Astrocyte (in vitro differentiated cells and primary cell): ENCODE measurements around the gene ANO4. TPM values are rescaled to one million over a fixed set of nuclear protein-coding genes. Genes with fewer than 3 reads are reported as not detected.

ENCODE experiments used
- DNase-seq: peaks from one replicate; pipeline ENCODE4 v3.0.0-alpha.2; 2010; ENCODE audit warnings: low read depth
- FAIRE-seq: peaks from 2 replicates; lab custom pipeline; 2011; peaks lifted over from hg19 to GRCh38; lab: Jason Lieb, UNC
- H2AFZ ChIP-seq: 2 replicates; pipeline ENCODE4 v1.6.0; 2012; ENCODE audit warnings: low read depth, low read length, inconsistent platforms
- H3K27ac ChIP-seq: 2 replicates; pipeline ENCODE4 v1.5.1; 2011; ENCODE audit warnings: low read depth, low read length, inconsistent platforms
- H3K27me3 ChIP-seq: 2 replicates; pipeline ENCODE4 v1.6.0; 2011; ENCODE audit warnings: low read length, inconsistent platforms; ENCODE audit not compliant: insufficient read depth
- H3K36me3 ChIP-seq: 2 replicates; pipeline ENCODE4 v1.5.1; 2011; ENCODE audit warnings: low read length, inconsistent platforms; ENCODE audit not compliant: insufficient read depth
- H3K4me1 ChIP-seq: 2 replicates; pipeline ENCODE4 v1.5.1; 2011; ENCODE audit warnings: low read length, inconsistent platforms; ENCODE audit not compliant: insufficient read depth
- H3K4me2 ChIP-seq: 2 replicates; pipeline ENCODE4 v1.6.0; 2012; ENCODE audit warnings: low read length, inconsistent platforms
- H3K4me3 ChIP-seq: 2 replicates; pipeline ENCODE4 v1.5.1; 2011; ENCODE audit warnings: low read depth, mild to moderate bottlenecking, low read length, inconsistent platforms; ENCODE audit not compliant: insufficient read depth
- H3K79me2 ChIP-seq: 2 replicates; pipeline ENCODE4 v1.6.0; 2012; ENCODE audit warnings: mild to moderate bottlenecking, low read length, inconsistent platforms; ENCODE audit not compliant: insufficient read depth
- H3K9ac ChIP-seq: 2 replicates; pipeline ENCODE4 v1.6.0; 2012; ENCODE audit warnings: mild to moderate bottlenecking, low read length, inconsistent platforms
- H3K9me3 ChIP-seq: 2 replicates; pipeline ENCODE4 v1.5.1; 2012; ENCODE audit warnings: low read depth, mild to moderate bottlenecking, low read length, inconsistent platforms; ENCODE audit not compliant: insufficient read depth
- H4K20me1 ChIP-seq: 2 replicates; pipeline ENCODE4 v1.6.0; 2012; ENCODE audit warnings: low read length, inconsistent platforms; ENCODE audit not compliant: insufficient read depth
- H3K27ac Mint-ChIP-seq: one replicate; pipeline ENCODE4 v1.8.0; 2021; ENCODE audit warnings: mild to moderate bottlenecking, mixed read lengths; ENCODE audit not compliant: unreplicated experiment
- H3K27me3 Mint-ChIP-seq: one replicate; pipeline ENCODE4 v1.8.0; 2021; ENCODE audit warnings: low read depth, mixed read lengths; ENCODE audit not compliant: unreplicated experiment
- H3K36me3 Mint-ChIP-seq: one replicate; pipeline ENCODE4 v1.8.0; 2021; ENCODE audit warnings: low read depth, mixed read lengths; ENCODE audit not compliant: unreplicated experiment
- H3K4me1 Mint-ChIP-seq: one replicate; pipeline ENCODE4 v1.8.0; 2021; ENCODE audit warnings: low read depth, mixed read lengths; ENCODE audit not compliant: unreplicated experiment
- H3K4me3 Mint-ChIP-seq: one replicate; pipeline ENCODE4 v1.8.0; 2021; ENCODE audit warnings: mild to moderate bottlenecking, moderate library complexity, mixed read lengths; ENCODE audit not compliant: unreplicated experiment
- H3K9me3 Mint-ChIP-seq: one replicate; pipeline ENCODE4 v1.8.0; 2021; ENCODE audit warnings: mild to moderate bottlenecking, mixed read lengths; ENCODE audit not compliant: unreplicated experiment
- CTCF ChIP-seq: IDR thresholded peaks from 2 replicates; pipeline ENCODE4 v1.5.1; 2011; ENCODE audit warnings: low read depth, mild to moderate bottlenecking, inconsistent platforms, low read length, moderate library complexity; ENCODE audit not compliant: insufficient read depth
- EZH2 ChIP-seq: IDR thresholded peaks from 2 replicates; pipeline ENCODE4 v1.6.1; 2012; ENCODE audit warnings: mild to moderate bottlenecking, low read length, inconsistent platforms; ENCODE audit not compliant: insufficient read depth
- total RNA-seq: library from RNA; stranded (reverse); gene quantifications from 2 replicates; pipeline ENCODE4 v1.2.1, GENCODE V29; 2021

ANO4 gene
- total RNA-seq, 1 donor from 2014 or later = 41.3 TPM

GRCh38 chr12:100980856-100981255, 186.3 kb downstream of the ANO4 start:
- no peak overlapping the region for H3K27ac ChIP-seq
- no peak overlapping the region for H3K4me3 ChIP-seq
- Mint-ChIP-seq H3K36me3 (peaks cover 30% of the 10 kb centered on the region), H3K27me3 (no peaks in the 10 kb centered on the region), H3K4me1 (no peaks in the 10 kb centered on the region), H3K27ac (no peak overlapping the region), H3K9me3 (peaks cover 8% of the 10 kb centered on the region), H3K4me3 (no peak overlapping the region)
- no peak overlapping the region for H3K4me2 ChIP-seq
- no peak for DNase-seq
- H3K9me3 ChIP-seq = no peaks in the 10 kb centered on the region
- H3K36me3 ChIP-seq = no peaks in the 10 kb centered on the region
- H3K9ac ChIP-seq = no peak overlapping the region
- H3K4me1 ChIP-seq = no peaks in the 10 kb centered on the region
- H3K27me3 ChIP-seq = no peaks in the 10 kb centered on the region
- no peak for FAIRE-seq
- H4K20me1 ChIP-seq = no peaks in the 10 kb centered on the region
- H3K79me2 ChIP-seq = no peaks in the 10 kb centered on the region
- no peak for TF ChIP-seq EZH2
- no peak for TF ChIP-seq CTCF
- H2AFZ ChIP-seq = no peak overlapping the region

DNA sequence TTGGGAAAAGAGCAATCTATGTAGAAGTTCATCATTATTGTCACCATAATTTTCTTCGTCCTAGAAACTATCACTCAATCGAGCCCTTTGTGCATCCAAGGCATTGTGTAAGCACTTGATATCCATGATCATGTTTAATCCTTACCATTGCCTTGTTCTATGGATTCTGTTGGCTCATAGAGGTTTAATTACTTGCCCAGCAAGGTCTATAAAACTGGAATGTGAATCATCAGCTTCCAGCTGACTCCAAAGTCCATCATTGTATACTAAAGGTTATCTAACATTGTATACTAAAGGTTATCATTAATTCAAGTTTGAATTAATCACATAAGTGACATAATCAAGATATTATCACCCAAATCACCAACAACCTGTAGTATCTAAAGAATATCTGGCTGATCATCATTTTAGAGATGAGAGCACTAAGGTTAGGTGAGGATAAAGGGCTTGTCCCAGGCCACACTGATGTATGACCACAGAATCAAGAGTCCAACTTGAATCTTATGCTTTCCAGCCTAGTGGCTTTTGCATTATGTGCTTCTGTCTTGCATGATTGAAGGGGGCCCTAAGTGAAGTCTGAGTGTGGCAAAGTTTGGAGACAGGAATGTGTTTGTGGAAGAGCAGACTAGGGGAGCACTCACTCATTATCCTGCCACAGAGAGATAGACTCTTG, 188.1 kb downstream of the ANO4 start:
- H3K4me3 Mint-ChIP-seq = no peak overlapping the region
- Histone ChIP-seq H3K27ac (no peak overlapping the region), H4K20me1 (no peaks in the 10 kb centered on the region), H2AFZ (no peak overlapping the region), H3K9ac (no peak overlapping the region), H3K4me1 (peaks cover 11% of the 10 kb centered on the region), H3K9me3 (no peaks in the 10 kb centered on the region), H3K79me2 (no peaks in the 10 kb centered on the region), H3K27me3 (no peaks in the 10 kb centered on the region), H3K4me2 (no peak overlapping the region), H3K4me3 (no peak overlapping the region), H3K36me3 (no peaks in the 10 kb centered on the region)
- H3K27me3 Mint-ChIP-seq = no peaks in the 10 kb centered on the region
- FAIRE-seq (no peak), DNase-seq (no peak)
- H3K9me3 Mint-ChIP-seq = peaks cover 8% of the 10 kb centered on the region
- no peak overlapping the region for H3K27ac Mint-ChIP-seq
- TF ChIP-seq EZH2 (no peak), CTCF (no peak)
- peaks cover 22% of the 10 kb centered on the region for H3K36me3 Mint-ChIP-seq
- H3K4me1 Mint-ChIP-seq = peaks cover 14% of the 10 kb centered on the region

GRCh38 chr12:100984796-100985195, 190.2 kb downstream of the ANO4 start:
- Histone ChIP-seq H3K27ac (no peak overlapping the region), H3K27me3 (no peaks in the 10 kb centered on the region), H3K4me2 (no peak overlapping the region), H3K79me2 (no peaks in the 10 kb centered on the region), H3K9me3 (no peaks in the 10 kb centered on the region), H3K4me3 (no peak overlapping the region), H2AFZ (no peak overlapping the region), H3K4me1 (peaks cover 18% of the 10 kb centered on the region), H3K36me3 (no peaks in the 10 kb centered on the region), H4K20me1 (no peaks in the 10 kb centered on the region), H3K9ac (no peak overlapping the region)
- Mint-ChIP-seq H3K27me3 (no peaks in the 10 kb centered on the region), H3K4me1 (peaks cover 24% of the 10 kb centered on the region), H3K9me3 (peaks cover 2% of the 10 kb centered on the region), H3K4me3 (no peak overlapping the region), H3K36me3 (peaks cover 12% of the 10 kb centered on the region), H3K27ac (no peak overlapping the region)
- DNase-seq (no peak), FAIRE-seq (no peak)
- TF ChIP-seq CTCF = no peak
- no peak for TF ChIP-seq EZH2
